ENCODE results near the gene TRAM2. TPM values are rescaled to one million over a fixed set of nuclear protein-coding genes. Genes with fewer than 3 reads are reported as not detected.

TRAM2 gene
- total and polyA plus RNA-seq, 9 of the 15 experiments (the other 6 are each of a cell fraction or from before 2014, with no cell fraction given), result 2.6 to 13.3 (median 8.9) TPM

GRCh38 chr6:52577022-52577777 is at the start of gene TRAM2 (continued):
- TF ChIP-seq E2F6 (IDR thresholded peaks at IDR 0.05; ENCODE audit: borderline replicate concordance in 1 of 2, extremely low read depth in 1 of 2, insufficient read depth in 1 of 2, insufficient read length in 1 of 2, low read depth in 1 of 2, low read length in 1 of 2, poor library complexity in 1 of 2, severe bottlenecking in 1 of 2), result peak; percentile 41 to 80
- peak; percentile 80 for TF ChIP-seq FUS (optimal IDR thresholded peaks at IDR 0.05; ENCODE audit: low read depth, low read length)
- TF ChIP-seq HMGN3 (IDR thresholded peaks at IDR 0.05; ENCODE audit: borderline replicate concordance, extremely low read depth, insufficient read length, low read depth, low read length), result peak; percentile 74
- no peak for TF ChIP-seq ZNF740 (CRISPR knock-in tag; IDR thresholded peaks at IDR 0.05)
- TF ChIP-seq ZNF740 (tag; IDR thresholded peaks at IDR 0.05), result no peak
- TF ChIP-seq E2F3 (CRISPR knock-in tag; IDR thresholded peaks at IDR 0.05), result peak; percentile 66
- 0 out of 2 replicates have a peak, but pooled peaks have one; percentile 21 for TF ChIP-seq OTX1 (CRISPR knock-in tag; IDR thresholded peaks at IDR 0.05)
- TF ChIP-seq RB1 (IDR thresholded peaks at IDR 0.05; ENCODE audit: low read depth), result peak; percentile 87
- TF ChIP-seq ZBTB17 (CRISPR knock-in tag; IDR thresholded peaks at IDR 0.05), result peak; percentile 59; the same call in 1 of the 2 replicates
- TF ChIP-seq BDP1 (IDR thresholded peaks at IDR 0.05; ENCODE audit: insufficient read depth, insufficient read length), result no peak
- no peak for TF ChIP-seq NUFIP1 (IDR thresholded peaks at IDR 0.05; ENCODE audit: partially characterized antibody)
- 0 out of 2 replicates have a peak, but pooled peaks have one; percentile 54 for TF ChIP-seq ZNF12 (CRISPR knock-in tag; IDR thresholded peaks at IDR 0.05)
- TF ChIP-seq MYC (IDR thresholded peaks at IDR 0.05; ENCODE audit: low read depth, low read length), result 0 out of 2 replicates have a peak, but pooled peaks have one; percentile 41
- TF ChIP-seq MYC (CRISPR knock-in tag; IDR thresholded peaks at IDR 0.05; ENCODE audit: borderline replicate concordance, low read depth), result no peak
- TF ChIP-seq POLR2B (IDR thresholded peaks at IDR 0.05; ENCODE audit: low read depth, partially characterized antibody), result peak; percentile 15
- TF ChIP-seq CTCF (IDR thresholded peaks at IDR 0.05 in 2 of 3, conservative IDR thresholded peaks at IDR 0.05 in 1 of 3; ENCODE audit: insufficient read depth in 2 of 3, low read depth in 1 of 3, low read length in 3 of 3), result peak; percentile 18 to 28 (median 26); a peak in 2 of 6 replicates
- peak; percentile 56; the same call in 1 of the 2 replicates for TF ChIP-seq ZNF830 (CRISPR knock-in tag; IDR thresholded peaks at IDR 0.05)
- 0 out of 2 replicates have a peak, but pooled peaks have one; percentile 49 for TF ChIP-seq SMAD4 (CRISPR knock-in tag; conservative IDR thresholded peaks at IDR 0.05)
- no peak for TF ChIP-seq ZNF232 (CRISPR knock-in tag; IDR thresholded peaks at IDR 0.05)
- peak; percentile 74 for TF ChIP-seq GMEB1 (CRISPR knock-in tag; IDR thresholded peaks at IDR 0.05)
- no peak for TF ChIP-seq NR4A1 (CRISPR knock-in tag; IDR thresholded peaks at IDR 0.05)
- peak; percentile 63; the same call in 1 of the 2 replicates for TF ChIP-seq NR4A1 (tag; IDR thresholded peaks at IDR 0.05)
